Esophagus muscularis mucosa (tissue), 3 donors: ENCODE measurements around the gene C1orf216.

Source experiments
- POLR2A ChIP-seq: fragments of 450-650 bp; IDR thresholded peaks from one replicate; pipeline ENCODE4 v1.6.1; 2017; ENCODE audit warnings: antibody characterized with exemption, moderate library complexity, mild to moderate bottlenecking, low read depth
- POLR2AphosphoS5 ChIP-seq, 2 donors: sonication (generic); formaldehyde crosslinking; IDR thresholded peaks; one replicate each; pipeline ENCODE4 v1.6.1; 2017; ENCODE audit warnings: antibody characterized with exemption in 2 of 2
- TF ChIP-seq, protein P1 (sequence below), 3 experiments: fragments of 200-600 bp in 2 of 3; fragments of 450-650 bp in 1 of 3; sonication (generic) in 2 of 3; IDR thresholded peaks; one replicate each; pipeline ENCODE4 v1.5.1; 2017 to 2019; ENCODE audit warnings: antibody characterized with exemption in 3 of 3, mild to moderate bottlenecking in 2 of 3, moderate library complexity in 1 of 3

GRCh38 chr1:35707601-35708440, 10.9 kb downstream of the C1orf216 start:
- TF ChIP-seq, protein P1, sequence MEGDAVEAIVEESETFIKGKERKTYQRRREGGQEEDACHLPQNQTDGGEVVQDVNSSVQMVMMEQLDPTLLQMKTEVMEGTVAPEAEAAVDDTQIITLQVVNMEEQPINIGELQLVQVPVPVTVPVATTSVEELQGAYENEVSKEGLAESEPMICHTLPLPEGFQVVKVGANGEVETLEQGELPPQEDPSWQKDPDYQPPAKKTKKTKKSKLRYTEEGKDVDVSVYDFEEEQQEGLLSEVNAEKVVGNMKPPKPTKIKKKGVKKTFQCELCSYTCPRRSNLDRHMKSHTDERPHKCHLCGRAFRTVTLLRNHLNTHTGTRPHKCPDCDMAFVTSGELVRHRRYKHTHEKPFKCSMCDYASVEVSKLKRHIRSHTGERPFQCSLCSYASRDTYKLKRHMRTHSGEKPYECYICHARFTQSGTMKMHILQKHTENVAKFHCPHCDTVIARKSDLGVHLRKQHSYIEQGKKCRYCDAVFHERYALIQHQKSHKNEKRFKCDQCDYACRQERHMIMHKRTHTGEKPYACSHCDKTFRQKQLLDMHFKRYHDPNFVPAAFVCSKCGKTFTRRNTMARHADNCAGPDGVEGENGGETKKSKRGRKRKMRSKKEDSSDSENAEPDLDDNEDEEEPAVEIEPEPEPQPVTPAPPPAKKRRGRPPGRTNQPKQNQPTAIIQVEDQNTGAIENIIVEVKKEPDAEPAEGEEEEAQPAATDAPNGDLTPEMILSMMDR (IDR thresholded peaks at IDR 0.05), result no peak
- TF ChIP-seq POLR2AphosphoS5 (IDR thresholded peaks at IDR 0.05), result no peak
- no peak for TF ChIP-seq POLR2A
